Coronary artery (tissue), 2 donors: Measurements from ENCODE around the gene CHD9.

Experiments used
- DNase-seq: peaks from one replicate; pipeline ENCODE4 v3.0.0-alpha.2; 2017; ENCODE audit warnings: low spot score
- H3K27ac ChIP-seq, 2 donors: fragments of 200-600 bp; sonication (generic); one replicate each; pipeline ENCODE4 v1.5.1; 2016 to 2019
- H3K4me3 ChIP-seq: fragments of 200-600 bp; sonication (generic); 2 replicates; pipeline ENCODE4 v1.5.1; 2016; ENCODE audit warnings: mild to moderate bottlenecking, moderate library complexity
- CTCF ChIP-seq: fragments of 200-600 bp; sonication (generic); IDR thresholded peaks from one replicate; pipeline ENCODE4 v1.5.1; 2019; ENCODE audit warnings: antibody characterized with exemption

Gene CHD9

GRCh38 chr16:53356478-53357207 lies 301.9 kb downstream of the CHD9 start:
- Histone ChIP-seq H3K27ac (no peak overlapping the region), H3K4me3 (no peak overlapping the region)
- no peak for DNase-seq
- no peak for TF ChIP-seq CTCF

- no peak for TF ChIP-seq CTCF
- no peak overlapping the region for H3K27ac ChIP-seq
- no peak for DNase-seq
- H3K4me3 ChIP-seq: no peak overlapping the region
Measured at GRCh38 chr16:53357208-53357586, 302.4 kb downstream of the CHD9 start.

GRCh38 chr16:53357955-53358354 lies 303.2 kb downstream of the CHD9 start:
- no peak for DNase-seq

GRCh38 chr16:53358884-53359283 lies 304.1 kb downstream of the CHD9 start:
- DNase-seq: no peak
- Histone ChIP-seq H3K4me3 (no peak overlapping the region), H3K27ac (no peak overlapping the region)
- no peak for TF ChIP-seq CTCF

More at GRCh38 chr16:53357955-53358354, 303.2 kb downstream of the CHD9 start:
- Histone ChIP-seq H3K27ac (no peak overlapping the region), H3K4me3 (no peak overlapping the region)
- no peak for TF ChIP-seq CTCF

- DNase-seq: no peak
- Histone ChIP-seq H3K4me3 (no peak overlapping the region), H3K27ac (no peak overlapping the region)
- TF ChIP-seq CTCF: no peak
Measured at GRCh38 chr16:53369921-53370320, 315.1 kb downstream of the CHD9 start.

GRCh38 chr16:53370827-53371226 lies 316.0 kb downstream of the CHD9 start:
- DNase-seq: no peak
- Histone ChIP-seq H3K27ac (no peak overlapping the region), H3K4me3 (no peak overlapping the region)
- TF ChIP-seq CTCF: no peak
